VCaP (cell line): Measurements from ENCODE around the gene SLCO4A1.

Experiments used
- H3K27ac ChIP-seq: fragments of 450-650 bp; 2 replicates; pipeline ENCODE4 v1.5.1; 2017
- TF ChIP-seq, protein P1 (sequence below): fragments of 450-650 bp; conservative IDR thresholded peaks from 2 replicates; pipeline ENCODE4 v1.5.1; 2017; ENCODE audit warnings: mild to moderate bottlenecking, moderate library complexity

Gene SLCO4A1

DNA sequence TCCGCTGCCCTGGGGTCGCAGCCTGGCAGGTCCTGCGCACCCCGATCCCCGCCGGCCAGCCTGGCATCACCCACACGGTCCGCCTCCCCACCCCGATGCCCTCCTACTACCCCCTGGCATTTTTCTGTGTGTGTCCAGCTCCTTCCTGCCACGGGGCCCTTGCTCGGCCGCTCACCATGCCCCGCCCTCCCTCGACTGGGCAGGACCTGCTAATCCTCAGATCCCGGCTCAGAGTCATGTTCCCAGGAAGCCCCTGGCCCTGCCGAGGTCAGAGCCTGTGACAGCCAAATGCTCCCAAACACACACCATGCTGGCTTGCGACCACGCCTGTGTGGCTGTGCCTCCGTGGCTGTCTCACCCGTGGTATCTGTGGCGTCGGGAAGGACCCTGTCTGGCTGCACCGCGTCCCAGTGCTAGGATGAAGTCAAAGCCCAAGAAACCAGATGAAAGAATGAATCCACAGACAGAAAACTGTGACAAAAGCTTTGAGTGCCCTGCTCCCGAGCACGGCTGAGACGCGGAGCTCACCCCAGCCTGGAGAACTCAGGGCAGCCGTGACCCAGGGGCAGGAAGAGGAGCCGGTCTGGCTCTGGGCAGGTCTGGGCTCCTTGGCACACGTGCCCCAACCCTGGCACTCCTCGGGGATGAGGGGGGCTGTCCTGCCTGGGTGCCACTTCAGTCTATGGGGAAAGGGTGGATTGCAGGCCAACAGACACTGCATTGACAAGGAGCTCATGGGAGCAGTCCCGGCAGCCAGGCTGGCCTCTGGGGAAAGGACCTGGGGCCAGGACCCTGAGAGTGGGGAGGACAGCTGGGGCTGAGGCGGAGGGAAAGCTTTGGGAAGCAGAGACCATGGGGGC lies 20.8 kb upstream of the SLCO4A1 start:
- peak overlapping the region; percentile 100 for H3K27ac ChIP-seq
- TF ChIP-seq, protein P1, sequence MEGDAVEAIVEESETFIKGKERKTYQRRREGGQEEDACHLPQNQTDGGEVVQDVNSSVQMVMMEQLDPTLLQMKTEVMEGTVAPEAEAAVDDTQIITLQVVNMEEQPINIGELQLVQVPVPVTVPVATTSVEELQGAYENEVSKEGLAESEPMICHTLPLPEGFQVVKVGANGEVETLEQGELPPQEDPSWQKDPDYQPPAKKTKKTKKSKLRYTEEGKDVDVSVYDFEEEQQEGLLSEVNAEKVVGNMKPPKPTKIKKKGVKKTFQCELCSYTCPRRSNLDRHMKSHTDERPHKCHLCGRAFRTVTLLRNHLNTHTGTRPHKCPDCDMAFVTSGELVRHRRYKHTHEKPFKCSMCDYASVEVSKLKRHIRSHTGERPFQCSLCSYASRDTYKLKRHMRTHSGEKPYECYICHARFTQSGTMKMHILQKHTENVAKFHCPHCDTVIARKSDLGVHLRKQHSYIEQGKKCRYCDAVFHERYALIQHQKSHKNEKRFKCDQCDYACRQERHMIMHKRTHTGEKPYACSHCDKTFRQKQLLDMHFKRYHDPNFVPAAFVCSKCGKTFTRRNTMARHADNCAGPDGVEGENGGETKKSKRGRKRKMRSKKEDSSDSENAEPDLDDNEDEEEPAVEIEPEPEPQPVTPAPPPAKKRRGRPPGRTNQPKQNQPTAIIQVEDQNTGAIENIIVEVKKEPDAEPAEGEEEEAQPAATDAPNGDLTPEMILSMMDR: no peak

DNA sequence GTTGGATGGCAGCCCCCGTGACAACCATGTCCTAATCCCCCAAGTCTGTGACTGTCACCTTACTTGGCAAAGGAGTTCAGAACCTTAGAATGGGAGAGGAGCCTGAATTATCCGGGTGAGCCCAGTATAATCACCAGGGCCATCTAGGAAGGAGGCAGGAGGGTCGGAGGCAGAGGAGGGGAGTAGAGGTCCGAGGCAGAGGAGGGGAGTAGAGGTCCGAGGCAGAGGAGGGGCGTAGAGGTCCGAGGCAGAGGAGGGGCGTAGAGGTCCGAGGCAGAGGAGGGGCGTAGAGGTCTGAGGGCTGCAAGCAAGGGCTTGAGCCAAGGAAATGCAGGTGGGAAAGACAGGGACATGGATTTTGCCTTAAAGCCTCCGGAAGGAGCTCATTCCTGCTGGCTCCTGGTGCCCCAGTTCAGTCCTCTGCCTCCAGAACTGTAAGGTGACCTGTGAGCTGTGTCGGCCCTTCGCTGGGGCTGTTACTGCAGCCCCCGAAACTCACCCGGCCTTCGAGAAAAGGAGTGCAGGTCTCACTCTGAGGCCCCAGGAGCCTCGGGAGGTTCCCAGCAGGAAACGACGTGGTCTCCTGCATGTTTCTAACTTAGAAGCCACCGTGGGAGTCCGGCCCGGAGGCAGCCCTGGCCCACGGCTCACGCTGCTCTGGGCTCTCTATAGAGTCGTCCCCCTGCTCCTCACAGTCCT lies 20.0 kb upstream of the SLCO4A1 start:
- peak overlapping the region; percentile 100 for H3K27ac ChIP-seq
- TF ChIP-seq, protein P1: no peak

DNA sequence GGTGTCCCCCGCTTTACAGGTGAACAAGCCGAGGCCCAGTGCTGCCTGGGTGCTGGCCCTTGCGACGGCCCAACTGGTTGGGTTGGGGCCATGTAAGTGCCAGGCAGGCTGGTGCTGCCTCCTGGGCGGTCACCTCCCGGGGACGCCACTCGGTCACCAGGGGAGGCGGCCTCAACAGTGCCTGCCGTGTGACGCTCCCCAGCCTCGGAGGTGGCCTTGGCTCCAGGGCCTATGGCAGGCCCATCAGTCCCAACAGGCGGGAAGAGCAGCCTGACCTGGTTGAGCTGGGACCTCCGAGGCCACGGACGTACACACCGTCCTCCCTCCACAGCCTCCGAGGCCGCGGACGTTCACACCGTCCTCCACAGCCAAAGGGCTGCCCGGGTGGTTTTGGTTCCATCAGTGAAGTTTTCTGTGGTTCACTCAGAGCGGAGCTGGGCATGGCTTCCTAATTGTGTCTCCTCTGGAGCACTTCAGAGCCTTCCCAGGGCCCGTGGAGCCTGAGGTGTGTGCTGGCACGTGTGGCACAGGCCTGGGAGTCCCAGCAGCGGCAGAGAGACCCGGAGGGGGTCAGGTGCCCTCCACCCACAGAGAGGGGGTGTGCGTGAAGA lies 19.3 kb upstream of the SLCO4A1 start:
- H3K27ac ChIP-seq: peak overlapping the region; percentile 100
- TF ChIP-seq, protein P1: no peak

DNA sequence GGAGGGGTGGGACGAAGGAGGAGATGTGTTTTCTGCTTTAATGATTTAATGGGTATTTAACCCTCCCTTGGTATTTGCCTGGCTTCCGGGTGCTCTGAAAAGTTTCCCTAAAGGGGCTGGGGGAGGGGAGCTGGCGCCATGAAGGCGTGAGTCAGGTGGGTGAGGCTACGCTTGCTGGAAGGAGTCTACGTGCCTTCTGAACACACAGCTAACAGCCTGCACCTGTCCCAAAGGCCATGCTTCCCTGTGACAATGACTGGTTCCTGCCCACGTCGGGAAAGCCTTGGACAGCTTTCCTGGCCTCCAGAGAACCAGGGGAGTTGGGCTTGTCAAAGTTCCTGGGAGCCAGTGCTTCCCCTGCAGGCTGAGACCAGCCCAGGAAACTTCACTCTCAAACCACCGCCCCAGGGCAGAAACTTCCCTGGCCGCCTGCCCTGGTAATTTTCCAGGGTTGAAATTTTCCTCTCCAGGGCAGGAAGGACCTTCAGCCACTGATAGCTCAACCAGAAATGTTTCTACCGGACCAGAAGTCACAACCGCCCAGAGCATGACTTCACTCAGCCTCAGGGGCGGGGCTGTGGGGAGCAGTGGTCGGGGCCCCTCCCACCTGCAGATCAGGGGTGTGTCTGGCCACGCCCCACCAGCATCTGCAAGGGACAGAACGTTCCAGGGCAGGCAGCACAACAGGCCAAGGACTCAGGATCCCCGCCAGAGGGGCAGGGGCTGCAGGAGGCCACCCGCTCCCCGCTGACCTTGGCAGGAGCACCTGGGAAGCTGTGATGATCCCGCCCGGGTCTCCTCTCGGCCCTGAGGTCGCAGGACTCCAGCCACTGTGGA lies 18.6 kb upstream of the SLCO4A1 start:
- TF ChIP-seq, protein P1: no peak; the same call in 1 of the 2 replicates
- H3K27ac ChIP-seq: peak overlapping the region; percentile 100

DNA sequence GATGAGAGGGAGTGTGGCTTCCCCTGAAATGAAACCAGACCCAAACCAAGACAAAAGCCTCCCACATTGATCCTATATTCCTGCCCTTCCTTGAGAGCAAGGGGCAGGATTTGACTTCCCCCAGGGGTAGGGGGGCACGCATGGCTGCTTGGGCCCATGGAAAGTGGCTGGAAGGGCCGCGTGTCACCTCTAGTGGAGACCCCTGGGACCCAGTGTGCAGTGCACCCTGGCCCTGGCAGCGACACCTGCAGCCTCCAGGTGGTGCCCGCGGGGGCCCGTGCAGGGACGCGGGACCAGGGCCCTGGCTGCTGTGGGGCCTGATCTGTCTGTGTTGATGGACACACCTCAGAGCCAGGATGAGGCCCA lies 18.0 kb upstream of the SLCO4A1 start:
- H3K27ac ChIP-seq: peak overlapping the region; percentile 100

DNA sequence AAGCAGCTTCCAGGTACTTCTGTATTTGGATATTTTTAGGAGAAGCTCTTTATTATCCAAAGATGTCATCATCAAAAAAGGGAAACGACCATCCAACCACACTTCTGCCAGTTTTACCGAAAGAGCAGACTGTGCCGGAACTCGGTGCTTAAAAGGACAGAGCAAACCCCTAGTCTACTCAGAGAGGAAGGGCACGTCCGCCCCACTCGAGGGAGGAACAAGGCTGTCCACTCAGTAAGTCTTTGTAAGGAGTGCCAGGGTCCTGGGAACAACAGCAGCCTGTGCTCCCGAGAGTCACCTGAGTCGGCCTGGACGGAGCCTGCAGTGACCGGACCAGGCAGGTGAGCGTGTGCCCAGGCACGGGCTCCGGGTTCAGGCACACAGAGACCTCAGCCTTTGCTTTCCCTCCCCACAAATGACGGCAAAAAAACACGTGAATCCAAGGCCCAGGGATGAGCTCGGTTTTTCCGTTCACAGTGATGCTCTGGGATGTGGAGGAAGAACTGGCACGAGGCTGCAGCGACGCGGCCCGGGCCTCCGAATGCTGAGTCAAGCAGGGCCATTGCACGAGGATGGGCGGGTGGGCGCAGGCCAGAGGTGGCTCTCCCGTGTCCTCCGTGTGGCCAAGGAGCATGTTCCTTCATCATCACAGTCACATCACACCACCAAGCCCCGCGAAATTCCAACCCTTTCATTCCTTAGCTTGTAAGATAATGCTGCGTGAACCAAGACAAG lies 17.4 kb upstream of the SLCO4A1 start:
- H3K27ac ChIP-seq: peak overlapping the region; percentile 100
- TF ChIP-seq, protein P1: no peak

More for the DNA sequence above, 18.0 kb upstream of the SLCO4A1 start:
- TF ChIP-seq, protein P1: peak; percentile 42
